ENCODE measurements around the gene ZWILCH. TPM values are rescaled to one million over a fixed set of nuclear protein-coding genes. Genes with fewer than 3 reads are reported as not detected.
A peak's percentile ranks its signal among the peaks of the same experiment; 100 is the strongest.

ZWILCH gene
- total and polyA plus RNA-seq, 9 of the 15 experiments (the other 6 are each of a cell fraction or from before 2014, with no cell fraction given) = 32.8 to 94.2 (median 52.1) TPM

GRCh38 chr15:66503780-66504562 lies 1.2 kb upstream of the ZWILCH start (continued):
- no peak for TF ChIP-seq MEF2A (IDR thresholded peaks at IDR 0.05; ENCODE audit: control insufficient read depth, low read depth, low read length)
- TF ChIP-seq ZNF232 (CRISPR knock-in tag; IDR thresholded peaks at IDR 0.05) = 0 out of 2 replicates have a peak, but pooled peaks have one; percentile 37
- TF ChIP-seq ZHX1 (conservative IDR thresholded peaks at IDR 0.05; ENCODE audit: low read length) = no peak
- no peak for TF ChIP-seq ZNF174 (CRISPR knock-in tag; IDR thresholded peaks at IDR 0.05)
- peak; percentile 35 for TF ChIP-seq NKRF (IDR thresholded peaks at IDR 0.05; ENCODE audit: borderline replicate concordance)
- no peak for TF ChIP-seq TCF7L2 (IDR thresholded peaks at IDR 0.05; ENCODE audit: low read depth, low read length)
- no peak for TF ChIP-seq NFIX (CRISPR knock-in tag; IDR thresholded peaks at IDR 0.05; ENCODE audit: low read depth)
- no peak for TF ChIP-seq ZNF609 (CRISPR knock-in tag; IDR thresholded peaks at IDR 0.05; ENCODE audit: borderline replicate concordance)
- TF ChIP-seq ZNF324 (CRISPR knock-in tag; IDR thresholded peaks at IDR 0.05) = no peak
- TF ChIP-seq HNRNPLL (IDR thresholded peaks at IDR 0.05; ENCODE audit: low read depth, low read length, poor library complexity, severe bottlenecking) = no peak
- TF ChIP-seq E2F1 (CRISPR knock-in tag; IDR thresholded peaks at IDR 0.05) = no peak
- no peak for TF ChIP-seq PHTF2 (CRISPR knock-in tag; IDR thresholded peaks at IDR 0.05)
- no peak for TF ChIP-seq PYGO2 (tag; IDR thresholded peaks at IDR 0.05)
- TF ChIP-seq HDAC8 (tag; IDR thresholded peaks at IDR 0.05) = no peak
